NCI-H82 treated with DMSO at 0.1 percent for 48 hours (cell line): ENCODE data around the gene ANXA4.

ENCODE experiments used
- DNase-seq: peaks from one replicate; lab custom pipeline; 2025; ENCODE audit not compliant: unreplicated experiment; lab: John Stamatoyannopoulos, UW

Gene ANXA4

DNA sequence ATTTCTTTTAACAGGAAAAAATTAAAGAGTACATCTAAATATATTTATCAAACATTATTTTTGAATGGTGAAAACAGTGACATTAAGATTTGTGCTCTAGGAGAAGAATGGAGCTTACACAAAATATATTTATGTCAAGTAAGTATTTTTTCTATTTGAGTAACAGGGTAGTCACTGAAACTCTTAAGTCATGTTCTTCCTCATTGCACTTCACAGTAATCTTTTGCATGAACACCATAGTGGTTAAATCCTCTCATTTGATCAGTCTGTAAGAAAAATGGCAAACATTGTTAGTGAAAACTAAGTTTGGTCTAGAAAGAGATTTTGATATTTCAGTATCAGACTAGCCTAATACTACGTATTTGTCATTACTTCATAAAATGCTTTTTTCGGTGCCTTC, 95.6 kb downstream of the ANXA4 start:
- DNase-seq: no peak

DNA sequence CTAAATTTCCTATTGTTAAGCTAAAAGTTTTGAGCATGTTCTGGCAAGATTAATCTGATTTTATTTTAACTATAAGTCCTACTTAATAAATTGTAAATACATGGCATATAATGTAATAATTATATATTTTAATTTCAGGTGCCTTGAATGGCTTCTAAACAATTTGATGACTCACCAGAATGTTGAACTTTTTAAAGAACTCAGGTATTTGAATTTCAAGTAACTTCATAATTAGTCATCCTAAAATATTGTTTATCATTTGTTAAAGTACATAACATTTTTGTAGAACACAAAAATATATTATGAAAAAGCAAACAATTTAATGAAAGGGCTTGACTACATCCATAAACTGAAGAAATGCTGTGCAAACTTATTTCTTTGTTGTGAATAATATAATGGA, 102.1 kb downstream of the ANXA4 start:
- no peak for DNase-seq

DNA sequence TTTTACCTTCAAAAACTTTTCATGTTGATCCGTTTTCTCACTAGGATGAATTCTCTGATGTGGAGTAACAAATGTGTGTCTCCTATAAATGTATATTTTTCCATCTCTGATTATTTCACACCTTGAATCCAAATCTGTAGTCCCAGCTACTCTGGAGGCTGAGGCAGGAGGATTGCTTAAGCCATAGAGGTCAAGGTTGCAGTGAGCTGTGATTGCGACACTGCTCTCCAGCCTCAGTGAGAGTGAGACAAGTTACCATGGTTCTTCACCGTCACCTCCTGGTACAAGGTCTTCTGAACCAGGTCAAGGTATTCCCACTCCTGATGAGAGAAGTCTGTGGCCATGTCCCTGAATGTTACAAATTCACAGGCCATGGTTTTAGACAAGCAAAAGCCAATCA, 102.6 kb downstream of the ANXA4 start:
- no peak for DNase-seq

DNA sequence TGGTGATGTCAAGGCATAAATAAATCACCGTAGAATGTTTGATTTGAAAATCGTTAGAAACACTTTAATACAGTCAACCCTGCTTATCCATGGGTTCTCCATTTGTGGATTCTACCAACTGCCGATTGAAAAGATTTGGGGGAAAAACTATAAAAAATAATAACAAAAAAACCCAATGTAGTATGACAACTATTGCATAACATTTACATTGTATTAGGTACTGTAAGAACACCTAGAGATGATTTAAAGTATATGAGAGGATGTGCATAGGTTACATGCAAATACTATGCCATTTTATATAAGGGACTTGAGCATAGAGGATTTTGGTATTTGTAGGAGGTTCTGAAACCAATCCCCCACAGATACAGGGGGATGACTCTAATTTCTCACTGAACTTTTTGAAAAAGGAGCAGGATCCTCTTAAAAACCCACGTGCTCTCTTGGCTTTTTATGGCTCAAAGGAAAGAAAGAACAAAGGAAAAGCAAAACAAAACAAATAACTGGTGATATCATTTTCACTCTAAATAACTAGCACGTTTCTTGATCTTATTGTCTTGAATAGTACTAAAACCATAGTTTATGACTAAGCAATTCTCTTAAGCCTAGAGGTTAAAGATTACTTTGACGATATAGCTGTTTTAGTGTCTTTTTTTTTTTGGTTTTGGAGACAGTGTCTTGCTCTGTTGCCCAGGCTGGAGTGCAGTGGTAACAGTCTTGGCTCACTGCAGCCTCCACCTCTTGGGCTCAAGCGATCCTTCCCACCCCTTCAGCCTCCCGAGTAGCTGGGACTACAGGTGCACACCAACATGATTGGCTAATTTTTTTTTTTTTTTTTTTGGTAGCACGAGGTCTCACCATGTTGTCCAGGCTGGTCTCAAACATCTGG, 104.5 kb downstream of the ANXA4 start:
- no peak for DNase-seq

DNA sequence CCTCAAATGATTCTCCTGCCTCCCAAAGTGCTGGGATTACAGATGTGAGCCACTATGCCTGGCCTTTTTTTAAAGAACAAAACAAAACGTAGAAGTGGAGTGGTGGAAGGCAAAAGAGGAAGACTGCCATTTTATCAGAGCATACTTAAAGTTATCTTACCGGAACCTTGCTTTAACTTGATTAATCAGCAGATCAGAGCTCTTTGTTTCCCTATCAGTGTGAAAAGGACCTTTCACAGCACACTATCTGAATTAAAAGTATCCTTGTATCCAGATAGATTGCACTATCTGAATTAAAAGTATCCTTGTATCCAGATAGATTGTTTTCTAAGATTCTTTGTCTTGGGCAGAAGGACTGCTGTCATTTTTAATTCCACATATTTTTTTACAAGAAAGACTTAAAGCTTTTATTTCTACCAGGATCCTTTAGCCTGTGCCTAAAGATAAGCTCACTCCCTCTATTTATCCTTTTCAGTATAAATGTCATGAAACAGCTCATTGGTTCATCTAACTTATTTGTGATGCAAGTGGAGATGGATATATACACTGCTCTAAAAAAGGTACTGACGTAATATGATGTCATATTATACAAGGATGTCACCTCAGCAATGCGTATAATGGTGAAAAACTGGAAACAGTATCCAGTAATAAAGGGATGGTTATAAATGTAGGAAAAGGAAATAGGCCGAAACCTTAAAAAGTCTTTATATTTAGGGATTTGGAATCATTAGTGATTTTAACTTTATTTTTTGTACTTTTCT, 105.3 kb downstream of the ANXA4 start:
- no peak for DNase-seq

DNA sequence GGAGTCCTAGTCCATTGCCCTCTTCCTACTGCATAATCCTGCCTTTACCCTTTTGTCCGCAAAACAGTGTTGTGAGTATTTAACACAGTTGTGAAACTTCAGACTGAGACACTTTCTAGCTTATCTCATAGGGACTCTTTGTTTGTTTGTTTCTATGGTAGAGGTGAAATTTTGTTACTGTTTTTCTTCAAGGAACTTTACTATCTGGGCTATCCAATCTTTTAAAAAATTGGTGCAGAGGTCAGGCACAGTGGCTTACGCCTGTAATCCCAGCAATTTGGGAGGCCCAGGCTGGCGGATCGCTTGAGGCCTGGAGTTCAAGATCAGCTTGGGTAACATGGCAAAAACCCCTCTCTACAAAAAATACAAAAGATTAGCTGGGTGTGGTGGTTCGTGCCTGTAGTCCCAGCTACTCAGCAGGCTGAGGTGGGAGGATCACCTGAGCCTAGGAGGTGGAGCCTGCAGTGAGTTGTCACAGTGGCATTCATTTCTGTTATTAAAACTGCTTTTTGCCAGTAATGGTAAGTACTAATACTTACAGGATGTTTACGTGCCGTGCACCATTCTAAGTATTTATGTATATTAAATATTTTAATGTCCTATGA, 106.4 kb downstream of the ANXA4 start:
- no peak for DNase-seq

DNA sequence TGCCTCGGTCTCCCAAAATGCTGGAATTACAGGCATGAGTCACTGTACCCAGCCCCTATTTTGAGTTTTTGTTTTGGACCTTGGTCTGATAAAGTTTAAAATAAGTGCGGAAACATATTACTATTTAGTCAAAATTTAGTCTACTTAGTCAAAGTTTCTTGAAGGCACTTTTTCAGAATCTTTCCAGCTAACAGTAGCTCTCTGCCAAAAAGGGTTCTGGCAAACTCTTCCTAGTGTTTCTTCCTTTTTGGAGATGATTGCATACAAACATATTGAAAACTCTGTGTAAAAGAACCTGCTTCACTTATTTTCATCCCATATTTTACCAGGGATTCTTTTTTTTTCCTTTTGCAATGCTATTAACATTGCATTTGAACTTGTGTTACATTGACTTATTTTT, 116.3 kb downstream of the ANXA4 start:
- no peak for DNase-seq

DNA sequence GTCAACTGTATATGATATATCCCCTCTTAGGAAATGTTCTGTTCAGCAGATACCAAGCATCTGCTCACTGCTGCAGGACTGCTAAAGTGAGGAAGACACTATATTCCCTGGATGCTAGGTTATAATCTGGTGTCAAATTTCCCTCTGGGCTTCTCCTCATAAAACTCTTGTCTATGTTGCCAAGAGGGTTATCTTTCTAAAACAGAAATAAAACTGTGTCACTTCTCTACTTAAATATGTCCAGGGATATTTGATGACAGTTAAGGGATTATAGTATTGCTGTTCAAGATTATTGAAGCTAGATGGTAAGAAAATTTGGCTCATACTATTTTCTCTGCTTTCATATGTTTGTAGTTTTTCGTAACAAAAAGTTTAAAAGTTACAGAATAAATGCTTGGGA, 121.4 kb downstream of the ANXA4 start:
- DNase-seq: no peak
